Left lung (tissue), 10 donors: Measurements from ENCODE around the gene TOPAZ1. TPM values are rescaled to one million over a fixed set of nuclear protein-coding genes. Genes with fewer than 3 reads are reported as not detected.

Experiments used
- ATAC-seq: fragments of 200-7000 bp; cut with Tn5 transposase; one replicate; pipeline ENCODE4 v1.9.1; 2020; ENCODE audit warnings: moderate library complexity
- DNase-seq, 4 donors: peaks; one replicate each; pipeline ENCODE4 v3.0.0-alpha.2; 2013 to 2020
- H3K27ac ChIP-seq, 2 donors: fragments of 200-600 bp; sonication (generic) in 1 of 2; one replicate each; pipeline versions ENCODE4 v1.5.0 to v1.8.0; 2020 to 2021
- H3K27me3 ChIP-seq, 2 donors: fragments of 200-600 bp; sonication (generic) in 1 of 2; one replicate each; pipeline versions ENCODE4 v1.5.0 to v1.8.0; 2020 to 2021
- H3K36me3 ChIP-seq, 2 donors: fragments of 200-600 bp; sonication (generic) in 1 of 2; one replicate each; pipeline versions ENCODE4 v1.5.0 to v1.8.0; 2020 to 2021
- H3K4me1 ChIP-seq, 2 donors: fragments of 200-600 bp; one replicate each; pipeline ENCODE4 v1.8.0; 2021
- H3K4me3 ChIP-seq, 2 donors: fragments of 200-600 bp; sonication (generic) in 1 of 2; one replicate each; pipeline versions ENCODE4 v1.5.0 to v1.8.0; 2020 to 2021; ENCODE audit warnings: mild to moderate bottlenecking in 1 of 2
- H3K9me3 ChIP-seq, 2 donors: fragments of 200-600 bp; sonication (generic) in 1 of 2; one replicate each; pipeline versions ENCODE4 v1.5.0 to v1.8.0; 2020 to 2021
- intact Hi-C, 2 donors: fragments of 100-400 bp; cut with DNase I; formaldehyde crosslinking; loops; one replicate each; pipeline versions ENCODE4 v1.11.2 to v1.14.2; 2022
- polyA plus RNA-seq, 6 donors: library from polyadenylated mRNA; unstranded; fragments of 120-200 nt; gene quantifications; one replicate each; pipeline ENCODE4 v1.2.1, GENCODE V29; 2013; ENCODE audit not compliant: insufficient read length in 6 of 6
- total RNA-seq, 2 donors: library from RNA; stranded (reverse); fragmentation: NEBNext Ultra II Directional; extraction: Animal tissue kit (Norgen Biotek cat#: 25700); gene quantifications; one replicate each; pipeline ENCODE4 v1.2.1, GENCODE V29; 2021
- TF ChIP-seq, protein P1 (sequence below), 2 donors: fragments of 200-600 bp; sonication (generic) in 1 of 2; IDR thresholded peaks; one replicate each; pipeline versions ENCODE4 v1.5.0 to v1.8.0; 2021; ENCODE audit warnings: antibody characterized with exemption in 2 of 2
- donor health status: DM: no; HTN: yes; CAD: no.
- donor health status: DM: no; HTN: no; CAD: no.

The TOPAZ1 gene
- total and polyA plus RNA-seq, 8 donors, result not detected

DNA sequence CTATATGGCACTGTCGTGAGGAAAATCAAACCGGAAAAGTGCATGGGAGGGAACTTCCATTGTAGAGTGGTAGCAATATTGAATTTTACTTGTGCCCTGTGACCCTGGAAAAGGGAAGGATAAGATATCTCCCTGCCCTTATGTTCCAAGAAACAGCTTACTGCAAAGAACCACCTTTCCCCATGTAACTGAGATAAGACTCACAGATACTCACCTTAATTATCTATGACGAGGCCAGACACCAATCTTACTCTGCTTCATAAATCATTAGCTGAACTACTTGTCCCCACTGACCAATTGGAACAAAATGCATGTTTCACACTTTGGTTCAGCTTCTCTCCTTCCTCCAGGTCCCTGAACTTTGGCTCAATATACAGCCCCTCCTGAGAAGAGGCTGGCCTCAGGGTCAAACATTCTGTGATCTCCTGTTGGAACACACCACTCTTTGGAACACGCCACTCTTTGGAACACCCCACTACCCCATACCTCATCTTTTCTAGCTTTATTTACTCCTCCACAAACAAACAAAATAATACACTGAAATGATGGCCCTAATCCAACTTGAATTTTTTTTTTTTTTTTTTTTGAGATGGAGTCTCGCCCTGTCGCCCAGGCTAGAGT lies 6.9 kb upstream of the TOPAZ1 start:
- no peak overlapping the region for H3K27ac ChIP-seq

DNA sequence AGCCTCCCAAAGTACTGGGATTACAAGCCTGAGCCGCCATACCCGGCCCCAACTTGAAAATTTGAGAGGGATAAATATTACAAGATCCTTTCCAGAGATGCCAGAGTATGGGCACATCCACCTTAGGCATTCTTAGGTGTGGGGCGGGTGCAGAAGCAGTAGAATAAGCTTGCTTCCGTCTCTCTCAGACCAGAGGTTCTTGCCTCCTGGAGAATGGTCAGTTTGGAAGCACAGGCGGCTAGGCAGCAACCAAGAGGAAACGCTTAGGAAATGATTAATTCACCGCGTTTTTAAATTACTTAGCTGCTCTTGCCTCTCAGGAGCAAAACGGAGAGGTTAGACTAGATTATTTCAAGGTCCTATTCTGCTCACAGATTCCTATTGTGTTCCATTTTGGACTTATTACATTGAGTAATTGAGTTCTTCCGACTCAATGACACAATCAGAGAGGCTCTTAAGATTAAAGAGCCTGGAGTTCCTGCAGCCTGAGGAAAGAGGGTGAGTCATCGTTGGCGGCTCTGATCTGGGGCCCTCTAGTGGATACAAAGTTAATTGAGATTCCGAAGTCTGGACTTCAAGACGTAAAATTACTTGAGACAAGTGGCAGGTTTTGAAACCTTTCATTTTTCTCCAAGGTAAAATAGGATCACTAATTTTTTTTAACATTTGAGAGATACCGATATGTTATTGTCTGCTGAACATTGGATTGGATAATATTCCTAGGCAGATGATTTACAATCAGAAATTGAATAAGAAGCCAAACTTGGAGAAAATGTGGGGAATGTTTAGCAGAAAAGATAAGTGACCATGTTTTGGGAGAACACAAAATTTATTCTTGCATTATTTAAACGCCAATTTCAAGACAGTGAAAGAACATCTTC lies 5.8 kb upstream of the TOPAZ1 start:
- H3K9me3 ChIP-seq, result no peaks in the 10 kb centered on the region
- intact Hi-C loops, result no loop called here
- no peak overlapping the region for H3K4me3 ChIP-seq
- ATAC-seq (peak; percentile 98), DNase-seq (peak in 3 of 4 donors; percentile 58 to 86 (median 64))
- H3K4me1 ChIP-seq, result peaks cover 0 to 12% of the 10 kb centered on the region in 2 donors
- TF ChIP-seq, protein P1, sequence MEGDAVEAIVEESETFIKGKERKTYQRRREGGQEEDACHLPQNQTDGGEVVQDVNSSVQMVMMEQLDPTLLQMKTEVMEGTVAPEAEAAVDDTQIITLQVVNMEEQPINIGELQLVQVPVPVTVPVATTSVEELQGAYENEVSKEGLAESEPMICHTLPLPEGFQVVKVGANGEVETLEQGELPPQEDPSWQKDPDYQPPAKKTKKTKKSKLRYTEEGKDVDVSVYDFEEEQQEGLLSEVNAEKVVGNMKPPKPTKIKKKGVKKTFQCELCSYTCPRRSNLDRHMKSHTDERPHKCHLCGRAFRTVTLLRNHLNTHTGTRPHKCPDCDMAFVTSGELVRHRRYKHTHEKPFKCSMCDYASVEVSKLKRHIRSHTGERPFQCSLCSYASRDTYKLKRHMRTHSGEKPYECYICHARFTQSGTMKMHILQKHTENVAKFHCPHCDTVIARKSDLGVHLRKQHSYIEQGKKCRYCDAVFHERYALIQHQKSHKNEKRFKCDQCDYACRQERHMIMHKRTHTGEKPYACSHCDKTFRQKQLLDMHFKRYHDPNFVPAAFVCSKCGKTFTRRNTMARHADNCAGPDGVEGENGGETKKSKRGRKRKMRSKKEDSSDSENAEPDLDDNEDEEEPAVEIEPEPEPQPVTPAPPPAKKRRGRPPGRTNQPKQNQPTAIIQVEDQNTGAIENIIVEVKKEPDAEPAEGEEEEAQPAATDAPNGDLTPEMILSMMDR (IDR thresholded peaks at IDR 0.05), result peak; percentile 61 to 69
- H3K36me3 ChIP-seq, result no peaks in the 10 kb centered on the region
- H3K27me3 ChIP-seq, result no peaks in the 10 kb centered on the region
- H3K27ac ChIP-seq, result peak overlapping the region; percentile 43 to 70

More for the DNA sequence above, 6.9 kb upstream of the TOPAZ1 start:
- no peak for DNase-seq
- intact Hi-C loops, result no loop called here
- H3K4me1 ChIP-seq, result peaks cover 0 to 12% of the 10 kb centered on the region in 2 donors
- TF ChIP-seq, protein P1 (IDR thresholded peaks at IDR 0.05), result no peak
- no peaks in the 10 kb centered on the region for H3K27me3 ChIP-seq
- no peaks in the 10 kb centered on the region for H3K9me3 ChIP-seq
- ATAC-seq, result no peak
- H3K36me3 ChIP-seq, result no peaks in the 10 kb centered on the region
- no peak overlapping the region for H3K4me3 ChIP-seq

DNA sequence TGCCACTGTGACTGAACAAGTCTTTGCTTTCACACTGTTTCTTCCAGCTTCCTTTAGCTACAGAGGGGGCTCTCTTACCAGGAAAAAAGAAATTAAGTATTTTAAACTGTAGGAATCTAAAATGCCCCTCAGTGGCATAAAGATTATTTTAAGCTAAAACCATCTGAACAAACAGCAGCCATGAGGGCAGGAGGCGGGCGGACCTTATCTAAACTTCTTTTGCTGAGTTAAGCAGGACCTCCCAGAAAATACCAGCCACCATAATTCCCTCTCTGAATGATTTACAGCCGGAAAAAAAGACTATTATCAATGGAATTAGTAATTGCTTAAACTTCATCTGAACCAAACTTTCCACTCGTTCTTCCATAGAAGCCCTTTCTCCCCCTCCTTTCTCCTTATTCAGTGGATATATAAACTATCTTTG lies 5.2 kb upstream of the TOPAZ1 start:
- DNase-seq, result no peak
- Histone ChIP-seq H3K4me1 (peaks cover 0 to 12% of the 10 kb centered on the region in 2 donors), H3K27ac (no peak overlapping the region), H3K9me3 (no peaks in the 10 kb centered on the region), H3K27me3 (no peaks in the 10 kb centered on the region), H3K4me3 (no peak overlapping the region), H3K36me3 (no peaks in the 10 kb centered on the region)
- intact Hi-C loops, result no loop called here
- ATAC-seq, result no peak
- TF ChIP-seq, protein P1 (IDR thresholded peaks at IDR 0.05), result no peak

DNA sequence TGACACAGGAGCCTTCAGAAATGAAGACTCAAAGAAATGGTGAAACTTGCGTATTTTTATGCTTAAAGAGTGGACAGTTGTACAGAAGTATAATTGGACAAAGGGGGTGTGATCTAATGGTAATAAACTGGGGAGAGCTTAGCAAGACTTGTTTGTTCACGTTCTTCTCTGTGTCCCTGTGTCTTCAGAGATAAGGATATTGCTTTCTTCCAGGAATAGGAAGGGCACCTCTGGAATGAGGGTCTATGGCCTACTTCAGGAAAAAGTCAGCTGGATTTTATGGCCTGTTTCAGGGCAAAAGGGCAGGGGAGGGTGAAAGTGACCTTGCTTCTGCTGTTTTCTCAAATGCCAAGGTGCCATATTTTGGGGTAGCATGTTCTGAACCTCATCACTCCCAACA lies 4.5 kb upstream of the TOPAZ1 start:
- ATAC-seq, result no peak
- Histone ChIP-seq H3K4me1 (peaks cover 0 to 12% of the 10 kb centered on the region in 2 donors), H3K27ac (no peak overlapping the region), H3K4me3 (no peak overlapping the region), H3K36me3 (no peaks in the 10 kb centered on the region), H3K9me3 (peaks cover 0 to 6% of the 10 kb centered on the region in 2 donors), H3K27me3 (no peaks in the 10 kb centered on the region)
- intact Hi-C loops, result no loop called here
- no peak for DNase-seq
- TF ChIP-seq, protein P1 (IDR thresholded peaks at IDR 0.05), result no peak

DNA sequence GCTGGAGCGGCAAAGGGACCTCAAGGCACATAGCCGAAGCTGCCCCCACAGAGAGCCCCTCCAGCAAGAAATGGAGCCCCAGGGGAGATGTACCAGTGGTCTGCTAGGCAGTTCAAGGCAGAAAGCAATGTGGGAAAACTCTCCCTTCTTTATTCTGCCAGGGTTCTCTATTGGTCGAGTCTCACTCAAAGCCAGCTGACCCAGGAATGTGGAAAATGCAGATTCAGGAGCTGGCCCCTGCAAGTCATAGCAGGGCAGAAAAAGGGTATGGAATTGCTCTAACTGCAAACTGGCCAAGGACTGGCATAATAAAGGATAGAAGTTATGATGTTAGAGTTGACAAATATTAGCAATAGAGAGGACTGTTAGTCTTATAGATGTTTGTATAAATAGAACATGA lies 4.0 kb upstream of the TOPAZ1 start:
- ATAC-seq (no peak), DNase-seq (no peak)
- intact Hi-C loops, result no loop called here
- Histone ChIP-seq H3K9me3 (peaks cover 0 to 6% of the 10 kb centered on the region in 2 donors), H3K4me3 (no peak overlapping the region), H3K27ac (no peak overlapping the region), H3K27me3 (no peaks in the 10 kb centered on the region), H3K36me3 (no peaks in the 10 kb centered on the region), H3K4me1 (peaks cover 0 to 12% of the 10 kb centered on the region in 2 donors)
- TF ChIP-seq, protein P1 (IDR thresholded peaks at IDR 0.05), result no peak
